GM21360 (cell line): ENCODE measurements around the gene TOM1.
"Not testable (repeated sequence)": the region's sequence is repeated elsewhere in the genome, so short reads cannot be mapped to it uniquely, and the experiment has no call there.

Experiments used
- ATAC-seq: cut with Tn5 transposase; IDR thresholded peaks from one replicate; pipeline ENCODE4 v1.9.1; 2021; ENCODE audit warnings: mild to moderate bottlenecking, moderate library complexity; ENCODE audit not compliant: unreplicated experiment

TOM1 gene

GRCh38 chr22:35363566-35364086 lies 63.9 kb downstream of the TOM1 start:
- ATAC-seq, result no peak

GRCh38 chr22:35364230-35364629 lies 64.5 kb downstream of the TOM1 start:
- ATAC-seq, result not testable (repeated sequence)

- ATAC-seq, result no peak
Measured at GRCh38 chr22:35367331-35367886, 67.7 kb downstream of the TOM1 start.

GRCh38 chr22:35368386-35368785 lies 68.7 kb downstream of the TOM1 start:
- ATAC-seq, result no peak

- ATAC-seq, result no peak
Measured at GRCh38 chr22:35369996-35370395, 70.3 kb downstream of the TOM1 start.

- no peak for ATAC-seq
Measured at GRCh38 chr22:35373781-35374180, 74.1 kb downstream of the TOM1 start.

- no peak for ATAC-seq
Measured at GRCh38 chr22:35375031-35375430, 75.3 kb downstream of the TOM1 start.

- ATAC-seq, result no peak
Measured at GRCh38 chr22:35375526-35375925, 75.8 kb downstream of the TOM1 start.

- ATAC-seq, result peak; percentile 58
Measured at GRCh38 chr22:35376728-35377472, 77.2 kb downstream of the TOM1 start.

- ATAC-seq, result no peak
Measured at GRCh38 chr22:35377735-35378134, 78.0 kb downstream of the TOM1 start.

- no peak for ATAC-seq
Measured at GRCh38 chr22:35378621-35379020, 78.9 kb downstream of the TOM1 start.

GRCh38 chr22:35379146-35379993 lies 79.7 kb downstream of the TOM1 start:
- ATAC-seq, result no peak

GRCh38 chr22:35380013-35380412 lies 80.3 kb downstream of the TOM1 start:
- no peak for ATAC-seq

- ATAC-seq, result peak; percentile 54
Measured at GRCh38 chr22:35380537-35381423, 81.1 kb downstream of the TOM1 start, which contains the start of gene HMOX1. Gene HMOX1, plus strand, starts transcription at chr22:35381096. Its CDS starts 78 bp downstream, at chr22:35381174.

GRCh38 chr22:35381424-35382009 lies 81.8 kb downstream of the TOM1 start:
- ATAC-seq, result no peak

GRCh38 chr22:35383679-35384071 lies 84.0 kb downstream of the TOM1 start:
- no peak for ATAC-seq

- no peak for ATAC-seq
Measured at GRCh38 chr22:35384527-35384926, 84.8 kb downstream of the TOM1 start.

- ATAC-seq, result no peak
Measured at GRCh38 chr22:35384975-35385588, 85.4 kb downstream of the TOM1 start.

GRCh38 chr22:35386670-35387288 lies 87.1 kb downstream of the TOM1 start:
- ATAC-seq, result no peak
